Measurements from ENCODE around the gene KATNB1.

GRCh38 chr16:57748596-57748995, 13.0 kb downstream of the KATNB1 start:
- TF ChIP-seq CTCF (IDR thresholded peaks at IDR 0.05) (no peak), POLR2A (IDR thresholded peaks at IDR 0.05) (no peak)
